Colonic mucosa (tissue), 4 donors: ENCODE results near the gene P2RX3. TPM values are rescaled to one million over a fixed set of nuclear protein-coding genes. Genes with fewer than 3 reads are reported as not detected.

Experiments used
- DNase-seq: peaks from one replicate; pipeline ENCODE4 v3.0.0-alpha.2; 2020
- H3K27ac ChIP-seq: fragments of 200-600 bp; one replicate; pipeline ENCODE4 v1.8.0; 2021
- H3K27me3 ChIP-seq: fragments of 200-600 bp; one replicate; pipeline ENCODE4 v1.8.0; 2021
- H3K36me3 ChIP-seq: fragments of 200-600 bp; one replicate; pipeline ENCODE4 v1.8.0; 2021
- H3K4me1 ChIP-seq: fragments of 200-600 bp; one replicate; pipeline ENCODE4 v1.8.0; 2021; ENCODE audit warnings: mild to moderate bottlenecking
- H3K4me3 ChIP-seq: fragments of 200-600 bp; one replicate; pipeline ENCODE4 v1.8.0; 2021
- H3K9ac ChIP-seq, 2 donors: one replicate each; pipeline ENCODE4 v1.7.0; 2013; ENCODE audit warnings: control low read depth in 2 of 2, low read depth in 2 of 2, low read length in 2 of 2
- H3K9me3 ChIP-seq: fragments of 200-600 bp; one replicate; pipeline ENCODE4 v1.8.0; 2021
- intact Hi-C: fragments of 100-400 bp; cut with DNase I; formaldehyde crosslinking; loops from one replicate; pipeline ENCODE4 v1.14.1; 2022
- total RNA-seq, 2 donors: library from RNA; stranded (reverse); fragmentation: NEBNext Ultra II Directional in 1 of 2; extraction: Animal tissue kit (Norgen Biotek cat#: 25700) in 1 of 2; gene quantifications; one replicate each; pipeline ENCODE4 v1.2.1, GENCODE V29; 2021
- TF ChIP-seq, protein P1 (sequence below): fragments of 200-600 bp; IDR thresholded peaks from one replicate; pipeline ENCODE4 v1.8.0; 2022; ENCODE audit warnings: antibody characterized with exemption, mild to moderate bottlenecking
- donor health status: healthy.
- donor health status: DM: no; HTN: no; CAD: no.
- donor health status: DM: no; HTN: no; CAD: no.

Gene P2RX3
- total RNA-seq, 2 donors from 2014 or later = not detected

DNA sequence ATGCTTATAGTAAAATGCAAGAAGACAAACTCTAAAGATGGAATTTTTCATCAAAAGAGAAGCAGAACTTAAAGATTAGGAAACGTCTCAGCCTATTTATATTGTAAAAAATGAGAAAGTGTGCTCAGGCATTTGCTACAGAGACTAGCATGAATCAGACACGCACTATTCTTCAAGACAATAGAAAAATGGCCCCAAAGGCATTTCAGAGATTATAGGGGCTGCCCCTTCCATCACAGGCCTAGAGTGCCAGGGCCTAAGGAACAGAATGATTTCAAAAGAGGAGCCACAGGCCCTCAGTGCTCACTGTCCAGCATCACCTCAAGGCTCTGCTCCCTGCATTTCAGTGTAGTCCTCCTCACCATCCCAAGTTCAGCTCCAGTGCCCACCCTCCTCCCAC, 40.9 kb upstream of the P2RX3 start:
- no peak overlapping the region for H3K4me3 ChIP-seq
- no peak overlapping the region for H3K27ac ChIP-seq
- H3K27me3 ChIP-seq = no peaks in the 10 kb centered on the region
- peaks cover 13% of the 10 kb centered on the region for H3K36me3 ChIP-seq
- TF ChIP-seq, protein P1, sequence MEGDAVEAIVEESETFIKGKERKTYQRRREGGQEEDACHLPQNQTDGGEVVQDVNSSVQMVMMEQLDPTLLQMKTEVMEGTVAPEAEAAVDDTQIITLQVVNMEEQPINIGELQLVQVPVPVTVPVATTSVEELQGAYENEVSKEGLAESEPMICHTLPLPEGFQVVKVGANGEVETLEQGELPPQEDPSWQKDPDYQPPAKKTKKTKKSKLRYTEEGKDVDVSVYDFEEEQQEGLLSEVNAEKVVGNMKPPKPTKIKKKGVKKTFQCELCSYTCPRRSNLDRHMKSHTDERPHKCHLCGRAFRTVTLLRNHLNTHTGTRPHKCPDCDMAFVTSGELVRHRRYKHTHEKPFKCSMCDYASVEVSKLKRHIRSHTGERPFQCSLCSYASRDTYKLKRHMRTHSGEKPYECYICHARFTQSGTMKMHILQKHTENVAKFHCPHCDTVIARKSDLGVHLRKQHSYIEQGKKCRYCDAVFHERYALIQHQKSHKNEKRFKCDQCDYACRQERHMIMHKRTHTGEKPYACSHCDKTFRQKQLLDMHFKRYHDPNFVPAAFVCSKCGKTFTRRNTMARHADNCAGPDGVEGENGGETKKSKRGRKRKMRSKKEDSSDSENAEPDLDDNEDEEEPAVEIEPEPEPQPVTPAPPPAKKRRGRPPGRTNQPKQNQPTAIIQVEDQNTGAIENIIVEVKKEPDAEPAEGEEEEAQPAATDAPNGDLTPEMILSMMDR = no peak
- DNase-seq = no peak
- no peak overlapping the region for H3K9ac ChIP-seq
- H3K9me3 ChIP-seq = no peaks in the 10 kb centered on the region
- intact Hi-C loops = no loop called here
- no peaks in the 10 kb centered on the region for H3K4me1 ChIP-seq

- no peak overlapping the region for H3K9ac ChIP-seq
- intact Hi-C loops = no loop called here
- peaks cover 13% of the 10 kb centered on the region for H3K36me3 ChIP-seq
- no peaks in the 10 kb centered on the region for H3K9me3 ChIP-seq
- H3K27me3 ChIP-seq = no peaks in the 10 kb centered on the region
- H3K27ac ChIP-seq = no peak overlapping the region
- DNase-seq = no peak
- TF ChIP-seq, protein P1 = no peak
- no peak overlapping the region for H3K4me3 ChIP-seq
- no peaks in the 10 kb centered on the region for H3K4me1 ChIP-seq
Measured at GRCh38 chr11:57299150-57299737, 38.9 kb upstream of the P2RX3 start.

DNA sequence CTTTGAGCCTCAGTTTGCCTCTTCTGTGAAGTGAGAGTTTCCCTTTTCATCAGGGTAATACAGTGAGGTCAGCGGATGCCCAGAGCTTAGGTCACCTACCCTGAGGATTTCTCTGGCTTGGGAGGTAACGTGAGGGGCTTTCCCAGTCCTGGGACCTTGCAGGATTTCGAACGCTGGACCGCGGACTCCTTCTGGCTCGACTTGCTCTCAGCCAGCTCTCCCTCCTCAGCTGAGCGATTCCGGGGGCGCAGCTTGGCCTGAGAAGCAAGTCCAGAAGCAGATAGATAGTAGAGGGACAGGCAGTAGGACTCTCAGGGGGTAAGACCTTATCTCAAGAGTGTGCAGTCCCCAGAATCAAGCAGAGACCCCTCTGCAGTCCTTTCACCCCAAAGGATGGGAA, 37.4 kb upstream of the P2RX3 start:
- peaks cover 13% of the 10 kb centered on the region for H3K36me3 ChIP-seq

GRCh38 chr11:57301711-57302423, 36.3 kb upstream of the P2RX3 start:
- H3K36me3 ChIP-seq = peaks cover 13% of the 10 kb centered on the region
- no peak overlapping the region for H3K27ac ChIP-seq
- H3K9ac ChIP-seq = no peak overlapping the region
- H3K9me3 ChIP-seq = no peaks in the 10 kb centered on the region
- intact Hi-C loops = no loop called here
- no peak for DNase-seq
- no peaks in the 10 kb centered on the region for H3K4me1 ChIP-seq
- TF ChIP-seq, protein P1 = no peak
- H3K4me3 ChIP-seq = no peak overlapping the region
- no peaks in the 10 kb centered on the region for H3K27me3 ChIP-seq

More for the DNA sequence above, 37.4 kb upstream of the P2RX3 start:
- no peaks in the 10 kb centered on the region for H3K4me1 ChIP-seq
- no peak for DNase-seq
- H3K9me3 ChIP-seq = no peaks in the 10 kb centered on the region
- TF ChIP-seq, protein P1 = no peak
- H3K4me3 ChIP-seq = no peak overlapping the region
- no peak overlapping the region for H3K9ac ChIP-seq
- intact Hi-C loops = no loop called here
- no peaks in the 10 kb centered on the region for H3K27me3 ChIP-seq
- no peak overlapping the region for H3K27ac ChIP-seq

GRCh38 chr11:57302489-57302888, 35.7 kb upstream of the P2RX3 start:
- DNase-seq = no peak
- Histone ChIP-seq H3K27ac (no peak overlapping the region), H3K9me3 (no peaks in the 10 kb centered on the region), H3K4me3 (no peak overlapping the region), H3K27me3 (no peaks in the 10 kb centered on the region), H3K9ac (no peak overlapping the region), H3K36me3 (peaks cover 13% of the 10 kb centered on the region), H3K4me1 (no peaks in the 10 kb centered on the region)
- TF ChIP-seq, protein P1 = no peak
- intact Hi-C loops = no loop called here
